ENCODE measurements around the gene TP63.
A peak's percentile ranks its signal among the peaks of the same experiment; 100 is the strongest.

The TP63 gene

DNA sequence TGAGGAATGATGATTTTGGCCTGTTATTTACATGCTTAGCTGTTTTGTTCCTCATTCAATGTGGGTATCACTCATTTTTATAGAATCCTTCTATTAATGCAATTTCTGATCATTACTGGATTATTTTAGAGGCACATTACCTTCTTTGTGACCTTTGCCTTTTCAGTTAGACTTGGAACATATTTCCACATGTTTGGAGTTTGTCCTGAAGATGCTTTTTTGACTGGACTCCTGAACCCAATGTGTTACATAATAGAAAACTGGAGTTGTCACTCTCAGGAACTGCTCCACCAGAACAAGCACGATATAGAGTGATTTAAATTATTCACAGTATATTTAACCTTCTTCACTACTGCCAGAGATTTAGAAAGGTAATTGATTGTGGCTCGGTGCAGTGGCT is 59.5 kb downstream of the TP63 start:
- DNase-seq (ENCODE audit: low spot score in 2 of 2) (no peak), ATAC-seq (replicated peaks; ENCODE audit: extremely low read depth, poor library complexity, severe bottlenecking) (no peak)
- H3K27ac Mint-ChIP-seq (ENCODE audit: low read depth), result no peak overlapping the region
- H3K27me3 Mint-ChIP-seq, result peaks cover 11% of the 10 kb centered on the region
- H3K36me3 Mint-ChIP-seq (ENCODE audit: insufficient read depth), result no peaks in the 10 kb centered on the region
- no peaks in the 10 kb centered on the region for H3K9me3 Mint-ChIP-seq
- no peak overlapping the region for H3K4me3 Mint-ChIP-seq
- no peaks in the 10 kb centered on the region for H3K4me1 Mint-ChIP-seq

DNA sequence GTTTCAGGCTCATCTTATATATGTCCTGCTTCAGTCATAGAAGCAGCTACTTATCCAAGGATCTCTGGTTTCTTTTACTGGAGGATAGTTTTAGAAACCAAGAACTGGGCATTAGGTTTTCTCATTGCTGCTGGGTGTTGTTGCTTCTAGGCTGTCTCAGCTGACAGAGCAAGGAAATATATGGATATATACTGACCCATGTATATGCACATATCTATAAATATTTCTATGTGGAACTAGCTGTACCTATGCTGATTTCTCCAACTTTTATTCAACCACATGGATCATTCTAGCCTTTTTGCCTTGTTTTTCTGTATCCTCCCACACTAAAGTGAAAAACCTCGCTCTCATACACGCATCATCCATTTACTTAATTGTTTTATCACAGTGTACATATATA is 64.2 kb downstream of the TP63 start:
- Mint-ChIP-seq H3K27me3 (peaks cover 13% of the 10 kb centered on the region), H3K4me1 (no peaks in the 10 kb centered on the region), H3K4me3 (no peak overlapping the region), H3K27ac (ENCODE audit: low read depth) (no peak overlapping the region), H3K9me3 (no peaks in the 10 kb centered on the region), H3K36me3 (ENCODE audit: insufficient read depth) (no peaks in the 10 kb centered on the region)
- DNase-seq (ENCODE audit: low spot score in 2 of 2) (no peak), ATAC-seq (replicated peaks; ENCODE audit: extremely low read depth, poor library complexity, severe bottlenecking) (no peak)

DNA sequence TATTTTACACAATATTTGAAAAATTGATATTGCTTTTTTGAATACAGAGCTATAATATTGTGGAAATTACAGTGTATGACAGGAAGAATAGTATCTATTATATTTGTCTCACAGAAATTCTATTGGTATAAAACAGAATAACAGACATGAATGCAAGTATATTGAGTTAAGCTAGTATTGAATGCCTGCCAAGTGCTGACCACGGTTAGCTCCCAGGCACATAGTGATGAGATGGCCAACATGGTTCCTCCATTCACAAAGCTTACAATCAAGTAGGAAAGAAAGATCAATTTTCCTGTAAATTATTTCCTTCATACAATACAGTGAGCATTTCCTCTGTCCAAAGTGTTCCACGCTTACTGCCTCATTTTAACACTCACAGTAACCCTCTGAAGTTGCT is 67.6 kb downstream of the TP63 start:
- H3K27ac Mint-ChIP-seq (ENCODE audit: low read depth), result no peak overlapping the region
- peaks cover 9% of the 10 kb centered on the region for H3K27me3 Mint-ChIP-seq
- no peak overlapping the region for H3K4me3 Mint-ChIP-seq
- ATAC-seq (replicated peaks; ENCODE audit: extremely low read depth, poor library complexity, severe bottlenecking) (no peak), DNase-seq (ENCODE audit: low spot score in 2 of 2) (no peak)
- no peaks in the 10 kb centered on the region for H3K36me3 Mint-ChIP-seq (ENCODE audit: insufficient read depth)
- no peaks in the 10 kb centered on the region for H3K9me3 Mint-ChIP-seq
- H3K4me1 Mint-ChIP-seq, result no peaks in the 10 kb centered on the region

DNA sequence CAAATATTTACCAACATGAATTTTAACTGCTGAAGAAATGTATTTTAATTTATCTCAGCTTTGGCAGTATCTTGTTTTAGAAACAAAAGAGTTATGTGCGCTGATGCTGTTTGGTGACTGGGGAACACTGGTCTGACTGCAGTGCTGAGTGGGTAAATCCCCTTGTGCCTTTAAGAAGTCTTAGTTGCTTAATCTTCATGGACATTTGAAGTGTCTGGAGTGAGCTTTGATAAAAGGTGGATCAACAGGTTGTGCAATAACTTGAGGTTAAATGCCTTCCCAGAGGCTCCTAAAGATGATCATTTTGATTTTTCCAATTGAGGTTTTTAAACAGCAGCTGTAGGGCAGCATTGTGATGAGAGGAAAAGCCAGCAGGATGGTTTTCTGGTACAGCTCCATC is 68.7 kb downstream of the TP63 start:
- no peak overlapping the region for H3K4me3 Mint-ChIP-seq
- peaks cover 9% of the 10 kb centered on the region for H3K27me3 Mint-ChIP-seq
- DNase-seq (ENCODE audit: low spot score in 2 of 2) (no peak), ATAC-seq (replicated peaks; ENCODE audit: extremely low read depth, poor library complexity, severe bottlenecking) (no peak)
- no peak overlapping the region for H3K27ac Mint-ChIP-seq (ENCODE audit: low read depth)
- H3K9me3 Mint-ChIP-seq, result no peaks in the 10 kb centered on the region
- H3K4me1 Mint-ChIP-seq, result no peaks in the 10 kb centered on the region
- no peaks in the 10 kb centered on the region for H3K36me3 Mint-ChIP-seq (ENCODE audit: insufficient read depth)

DNA sequence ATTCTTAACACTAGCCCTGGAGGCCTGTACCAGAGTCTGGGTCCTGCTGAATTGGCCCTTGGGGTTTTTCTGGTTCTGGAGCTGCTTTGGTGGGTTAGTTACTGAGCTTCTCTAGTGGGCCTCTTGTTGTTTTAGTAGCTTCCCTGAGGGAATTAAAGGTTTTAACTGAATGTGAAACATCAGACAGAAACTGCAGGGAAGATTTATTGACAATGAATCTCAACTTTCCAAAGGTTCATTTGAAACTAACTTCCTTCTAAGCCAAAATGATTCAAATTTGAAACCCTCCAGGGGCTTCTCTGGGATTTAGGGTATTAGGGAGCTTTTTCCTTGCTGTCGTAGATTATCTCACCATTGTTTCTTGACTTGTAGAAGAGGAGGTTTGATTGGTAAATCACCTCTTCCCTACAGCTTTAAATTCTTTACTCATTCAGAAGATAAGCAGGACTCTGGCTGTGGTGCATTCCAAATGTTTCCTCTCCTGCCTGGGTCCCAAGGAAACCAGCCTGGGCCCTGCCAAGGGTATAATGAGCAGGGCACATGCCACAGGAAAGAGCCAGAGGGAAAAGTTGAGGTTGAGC is 71.0 kb downstream of the TP63 start:
- Mint-ChIP-seq H3K36me3 (ENCODE audit: insufficient read depth) (no peaks in the 10 kb centered on the region), H3K27ac (ENCODE audit: low read depth) (no peak overlapping the region), H3K4me1 (no peaks in the 10 kb centered on the region), H3K4me3 (no peak overlapping the region), H3K27me3 (peaks cover 9% of the 10 kb centered on the region), H3K9me3 (no peaks in the 10 kb centered on the region)
- ATAC-seq (replicated peaks; ENCODE audit: extremely low read depth, poor library complexity, severe bottlenecking) (no peak), DNase-seq (ENCODE audit: low spot score in 2 of 2) (no peak)

DNA sequence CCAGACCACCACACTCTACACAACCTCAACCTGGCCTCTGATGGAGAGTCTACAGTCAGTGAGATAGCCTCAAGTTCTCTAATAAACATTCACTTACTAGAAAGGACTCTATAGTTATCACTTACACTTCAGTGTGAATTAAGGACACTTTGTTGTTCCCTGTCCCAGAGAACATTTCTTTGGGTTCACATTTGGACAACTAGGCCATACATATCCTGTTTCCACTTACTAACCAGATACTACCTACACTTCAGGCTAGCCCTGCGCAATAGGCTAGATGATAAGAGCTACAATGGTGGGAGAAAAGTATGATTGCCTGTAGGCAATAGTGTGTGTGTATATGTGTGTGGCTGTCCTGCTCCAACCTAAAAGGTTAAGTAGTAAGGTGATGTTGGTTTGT is 72.7 kb downstream of the TP63 start:
- Mint-ChIP-seq H3K27ac (ENCODE audit: low read depth) (no peak overlapping the region), H3K4me1 (no peaks in the 10 kb centered on the region), H3K36me3 (ENCODE audit: insufficient read depth) (no peaks in the 10 kb centered on the region), H3K27me3 (no peaks in the 10 kb centered on the region), H3K4me3 (no peak overlapping the region), H3K9me3 (no peaks in the 10 kb centered on the region)
- DNase-seq (ENCODE audit: low spot score in 2 of 2) (no peak), ATAC-seq (replicated peaks; ENCODE audit: extremely low read depth, poor library complexity, severe bottlenecking) (no peak)

DNA sequence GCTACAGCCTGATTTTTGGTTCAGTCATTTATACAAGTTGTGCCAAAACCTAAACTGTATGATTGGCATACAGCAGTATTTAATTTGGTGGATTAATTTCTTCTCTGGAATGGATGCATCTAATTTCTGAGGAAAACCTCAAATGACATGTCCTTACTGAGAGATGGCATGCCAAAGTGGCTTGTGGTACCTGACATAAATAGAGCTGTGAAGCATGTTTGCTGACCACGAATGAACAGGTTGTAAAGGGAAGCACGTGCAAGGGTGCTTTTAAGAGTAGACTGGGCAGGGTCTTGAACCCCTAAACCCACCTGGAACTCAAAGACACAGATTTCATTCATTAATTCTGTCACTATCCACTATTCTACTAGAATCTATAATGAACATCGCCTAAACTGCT is 77.2 kb downstream of the TP63 start:
- DNase-seq (ENCODE audit: low spot score in 2 of 2) (no peak), ATAC-seq (replicated peaks; ENCODE audit: extremely low read depth, poor library complexity, severe bottlenecking) (no peak)
- Mint-ChIP-seq H3K9me3 (no peaks in the 10 kb centered on the region), H3K36me3 (ENCODE audit: insufficient read depth) (peaks cover 1% of the 10 kb centered on the region), H3K27me3 (no peaks in the 10 kb centered on the region), H3K4me3 (no peak overlapping the region), H3K4me1 (no peaks in the 10 kb centered on the region), H3K27ac (ENCODE audit: low read depth) (no peak overlapping the region)

DNA sequence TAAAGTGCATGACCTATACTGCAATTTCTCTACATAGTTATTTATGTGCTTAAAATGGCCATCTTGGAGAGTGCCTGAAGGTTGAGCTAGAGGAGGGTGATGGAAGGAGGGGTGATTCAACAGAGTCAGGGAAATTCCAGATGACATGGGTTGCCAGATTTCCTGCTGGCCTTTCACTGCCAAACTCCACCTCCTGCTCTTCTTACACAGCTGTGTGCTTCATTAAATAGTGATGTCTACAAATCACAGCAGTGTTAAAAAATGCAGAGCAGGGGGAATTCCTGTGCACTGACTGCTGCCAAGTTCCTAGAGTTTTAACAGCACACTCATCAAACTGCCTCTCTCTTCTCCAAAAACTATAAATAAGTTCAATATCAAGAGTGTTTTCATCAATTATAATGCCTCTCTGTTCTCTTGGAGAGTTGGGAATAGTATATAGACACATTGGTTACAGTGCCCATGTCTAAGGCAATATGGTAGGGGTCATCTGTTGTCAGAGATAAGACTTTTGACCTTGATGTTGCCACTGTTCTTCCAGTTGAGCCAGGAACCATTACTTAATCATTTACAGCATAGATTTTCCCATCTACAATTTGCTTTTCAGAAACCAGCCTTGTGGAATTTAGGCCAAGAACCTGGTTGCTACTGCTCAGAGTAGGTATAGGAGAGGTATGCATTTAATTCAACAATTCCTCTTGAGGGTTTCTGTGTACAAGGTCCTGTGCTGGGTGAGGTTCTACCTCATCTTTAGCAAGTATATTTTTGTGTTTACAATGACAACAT is 79.6 kb downstream of the TP63 start:
- Mint-ChIP-seq H3K36me3 (ENCODE audit: insufficient read depth) (peaks cover 1% of the 10 kb centered on the region), H3K4me1 (peaks cover 8% of the 10 kb centered on the region), H3K27me3 (no peaks in the 10 kb centered on the region), H3K4me3 (no peak overlapping the region), H3K9me3 (no peaks in the 10 kb centered on the region), H3K27ac (ENCODE audit: low read depth) (no peak overlapping the region)
- DNase-seq (ENCODE audit: low spot score in 2 of 2) (no peak), ATAC-seq (replicated peaks; ENCODE audit: extremely low read depth, poor library complexity, severe bottlenecking) (no peak)

DNA sequence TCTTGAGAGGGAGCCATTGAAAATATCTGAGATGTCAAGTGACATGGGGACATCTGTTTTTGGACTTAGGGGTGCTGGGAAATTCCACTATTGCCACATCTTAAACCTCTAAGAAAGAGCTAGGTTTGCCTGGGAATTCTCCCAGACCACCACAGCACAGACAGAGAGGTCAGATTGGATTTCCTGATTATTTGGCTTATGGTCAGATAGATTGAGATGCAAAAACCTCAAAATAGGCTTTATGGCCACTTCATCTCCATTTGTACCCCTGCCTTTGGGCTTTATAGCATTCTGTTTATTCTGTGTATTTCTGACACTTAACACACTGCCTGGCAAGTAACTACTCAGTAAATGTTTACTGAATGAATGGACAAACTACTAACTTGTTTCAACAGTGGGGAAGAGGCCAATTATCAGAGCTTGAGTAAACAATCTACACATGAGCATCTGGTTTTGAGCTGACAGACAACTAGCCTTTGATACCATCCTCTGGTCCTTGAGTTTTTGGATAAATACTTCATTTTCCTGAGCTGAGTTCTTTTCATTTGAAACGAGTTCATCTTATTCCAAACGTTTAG is 81.8 kb downstream of the TP63 start:
- no peak for DNase-seq (ENCODE audit: low spot score in 2 of 2)
- Mint-ChIP-seq H3K36me3 (ENCODE audit: insufficient read depth) (peaks cover 1% of the 10 kb centered on the region), H3K9me3 (no peaks in the 10 kb centered on the region), H3K27me3 (no peaks in the 10 kb centered on the region), H3K4me3 (no peak overlapping the region), H3K4me1 (peaks cover 8% of the 10 kb centered on the region), H3K27ac (ENCODE audit: low read depth) (no peak overlapping the region)
- no peak for ATAC-seq (replicated peaks; ENCODE audit: extremely low read depth, poor library complexity, severe bottlenecking)

DNA sequence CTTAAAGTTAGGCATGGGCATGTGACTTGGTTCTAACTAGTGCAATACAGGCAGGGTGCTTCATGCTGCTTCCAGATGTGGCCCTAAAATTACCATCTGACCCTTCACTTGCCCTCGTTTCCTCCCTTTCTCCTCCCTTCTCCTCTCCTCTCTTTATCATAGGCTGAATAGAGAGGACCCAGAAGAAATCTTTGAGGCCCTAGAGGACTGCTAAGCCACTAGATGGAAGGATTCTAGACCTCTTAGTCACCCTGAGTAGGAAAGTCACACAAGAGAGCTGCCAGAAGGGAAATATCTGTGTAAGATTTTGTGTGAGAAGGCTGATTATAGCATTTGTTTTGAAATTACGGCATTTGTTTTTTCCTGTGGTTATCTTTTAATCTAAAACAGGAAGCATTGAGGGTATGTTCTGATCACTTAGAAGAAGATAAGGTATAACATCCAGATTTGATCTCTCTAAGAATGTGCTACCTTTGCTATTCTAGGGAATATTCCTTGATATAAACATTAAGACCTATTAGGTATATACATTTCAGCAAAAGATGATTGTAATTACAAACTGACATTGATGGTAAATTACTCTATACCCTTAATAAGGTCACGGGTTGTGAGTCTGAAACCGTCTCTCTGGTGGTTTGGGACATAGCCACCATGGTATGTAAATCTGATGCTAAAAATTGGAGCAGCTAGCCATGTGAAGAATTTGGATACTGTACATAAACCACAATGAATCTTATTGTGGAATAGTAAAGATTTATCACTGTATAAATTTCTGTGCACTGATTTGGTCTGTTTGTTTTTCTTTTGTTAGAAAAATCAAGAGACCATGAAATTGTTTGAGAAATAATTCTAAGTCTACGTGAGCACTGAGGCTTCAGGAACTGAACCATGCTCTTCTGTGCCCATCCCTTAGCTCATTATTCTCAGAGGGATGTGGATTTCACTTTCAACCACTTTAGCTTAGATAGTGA is 84.1 kb downstream of the TP63 start:
- peaks cover 8% of the 10 kb centered on the region for H3K4me1 Mint-ChIP-seq
- ATAC-seq (replicated peaks; ENCODE audit: extremely low read depth, poor library complexity, severe bottlenecking) (peak; percentile 28), DNase-seq (ENCODE audit: low spot score in 2 of 2) (no peak)
- no peak overlapping the region for H3K27ac Mint-ChIP-seq (ENCODE audit: low read depth)
- H3K36me3 Mint-ChIP-seq (ENCODE audit: insufficient read depth), result peaks cover 1% of the 10 kb centered on the region
- H3K27me3 Mint-ChIP-seq, result no peaks in the 10 kb centered on the region
- no peaks in the 10 kb centered on the region for H3K9me3 Mint-ChIP-seq
- no peak overlapping the region for H3K4me3 Mint-ChIP-seq

DNA sequence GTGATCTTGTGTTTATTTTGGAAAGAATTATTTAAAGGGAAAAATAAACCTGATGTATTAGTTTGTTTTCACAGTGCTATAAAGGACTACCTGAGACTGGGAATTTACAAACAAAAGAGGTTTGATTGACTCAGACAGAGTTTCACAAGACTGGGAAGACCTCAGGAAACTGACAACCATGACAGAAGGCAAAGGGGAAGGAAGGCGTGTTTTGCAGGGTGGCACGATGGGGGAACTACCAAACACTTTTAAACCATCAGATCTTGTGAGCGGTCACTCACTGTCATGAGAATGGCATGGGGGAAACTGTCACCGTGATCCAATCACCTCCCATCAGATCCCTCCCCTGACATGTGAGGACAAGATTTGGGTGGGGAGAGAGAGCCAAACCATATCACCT is 87.0 kb downstream of the TP63 start:
- no peak overlapping the region for H3K27ac Mint-ChIP-seq (ENCODE audit: low read depth)
- H3K9me3 Mint-ChIP-seq, result no peaks in the 10 kb centered on the region
- no peaks in the 10 kb centered on the region for H3K27me3 Mint-ChIP-seq
- peaks cover 1% of the 10 kb centered on the region for H3K36me3 Mint-ChIP-seq (ENCODE audit: insufficient read depth)
- no peak overlapping the region for H3K4me3 Mint-ChIP-seq
- peaks cover 8% of the 10 kb centered on the region for H3K4me1 Mint-ChIP-seq
- DNase-seq (ENCODE audit: low spot score in 2 of 2) (no peak), ATAC-seq (replicated peaks; ENCODE audit: extremely low read depth, poor library complexity, severe bottlenecking) (no peak)

DNA sequence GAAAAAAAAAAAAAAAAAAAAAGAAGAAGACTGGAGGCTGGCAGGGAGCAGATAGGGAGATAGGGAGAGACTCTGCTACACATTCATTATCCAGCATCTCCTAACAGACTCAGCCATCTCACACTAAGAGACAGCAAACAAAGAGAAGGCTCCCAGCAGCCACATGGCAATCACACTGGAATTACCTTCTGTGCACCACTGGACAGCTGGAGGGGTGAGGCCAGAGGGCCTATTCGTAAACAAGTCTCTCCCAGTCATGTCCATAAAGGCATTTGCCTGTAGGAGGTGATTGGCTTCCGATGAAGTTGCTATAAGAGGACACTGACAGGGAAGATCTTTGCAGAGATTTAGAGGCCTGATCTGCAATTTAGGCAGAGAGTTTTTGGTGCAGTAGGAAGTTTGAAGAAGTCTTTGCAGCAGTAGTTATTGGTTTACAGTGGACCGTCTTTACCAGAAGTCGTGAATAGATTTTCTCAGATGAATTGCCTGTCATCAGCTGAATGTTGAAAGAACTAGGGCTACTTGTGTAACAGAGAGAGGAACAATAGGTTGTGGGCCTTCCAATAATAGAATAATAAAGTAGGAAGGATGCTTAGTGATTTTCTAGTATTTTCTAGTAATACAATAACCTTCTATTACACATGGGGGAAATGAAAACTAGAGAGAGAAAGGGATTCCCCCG is 89.7 kb downstream of the TP63 start:
- Mint-ChIP-seq H3K36me3 (ENCODE audit: insufficient read depth) (no peaks in the 10 kb centered on the region), H3K9me3 (no peaks in the 10 kb centered on the region), H3K4me1 (no peaks in the 10 kb centered on the region), H3K27ac (ENCODE audit: low read depth) (no peak overlapping the region), H3K4me3 (no peak overlapping the region), H3K27me3 (no peaks in the 10 kb centered on the region)
- DNase-seq (ENCODE audit: low spot score in 2 of 2) (no peak), ATAC-seq (replicated peaks; ENCODE audit: extremely low read depth, poor library complexity, severe bottlenecking) (no peak)

All from central memory CD8-positive, alpha-beta T cell (primary cell).